WTC11 (cell line): ENCODE data around the gene CACNB4.

Experiments
- FOXJ3 ChIP-seq: sonication (generic); formaldehyde crosslinking; IDR thresholded peaks from 2 replicates; pipeline ENCODE4 v1.9.0; 2021; ENCODE audit warnings: missing genetic modification reagents, mild to moderate bottlenecking, borderline replicate concordance
- SMAD4 ChIP-seq: sonication (generic); formaldehyde crosslinking; IDR thresholded peaks from 2 replicates; pipeline ENCODE4 v1.8.0; 2022; ENCODE audit warnings: mild to moderate bottlenecking, missing genetic modification reagents
- USF1 ChIP-seq: sonication (generic); formaldehyde crosslinking; IDR thresholded peaks from 2 replicates; pipeline ENCODE4 v1.8.0; 2022; ENCODE audit warnings: mild to moderate bottlenecking, missing genetic modification reagents
- ZNF317 ChIP-seq: sonication (generic); formaldehyde crosslinking; IDR thresholded peaks from 2 replicates; pipeline ENCODE4 v1.8.1; 2023; ENCODE audit warnings: low read depth, mild to moderate bottlenecking, moderate library complexity, missing genetic modification reagents, borderline replicate concordance
- ZNF396 ChIP-seq: fragments of 250-450 bp; sonication (Bioruptor Pico); IDR thresholded peaks from 2 replicates; pipeline ENCODE4 v1.8.0; 2021; ENCODE audit warnings: mild to moderate bottlenecking, moderate library complexity, borderline replicate concordance
- TF ChIP-seq, protein P1 (sequence below): fragments of 200-600 bp; IDR thresholded peaks from 2 replicates; pipeline ENCODE4 v1.8.0; 2022; ENCODE audit warnings: antibody characterized with exemption
- TF ChIP-seq, protein P2 (sequence below): sonication (generic); formaldehyde crosslinking; IDR thresholded peaks from 2 replicates; pipeline ENCODE4 v1.8.1; 2023; ENCODE audit warnings: mild to moderate bottlenecking, moderate library complexity, missing genetic modification reagents

DNA sequence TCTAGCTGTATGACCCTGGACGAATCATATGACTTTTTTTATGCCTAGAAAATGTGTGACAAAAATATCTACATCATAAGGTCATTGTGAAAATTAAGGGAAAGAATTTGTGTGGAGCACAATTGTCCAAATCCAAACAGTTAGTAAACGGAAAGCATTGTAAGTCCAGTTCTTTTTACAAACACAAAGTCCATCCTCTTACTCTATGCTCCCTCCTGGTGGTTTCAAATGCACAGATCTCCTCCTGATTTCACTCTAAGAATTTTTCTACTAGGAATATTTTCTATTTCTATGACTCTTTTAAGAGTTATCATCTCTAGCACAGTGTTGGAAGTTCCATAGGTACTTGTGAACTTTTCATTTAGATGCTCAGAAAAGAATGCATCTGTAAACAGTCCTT lies 145.4 kb downstream of the CACNB4 start:
- TF ChIP-seq, protein P1, sequence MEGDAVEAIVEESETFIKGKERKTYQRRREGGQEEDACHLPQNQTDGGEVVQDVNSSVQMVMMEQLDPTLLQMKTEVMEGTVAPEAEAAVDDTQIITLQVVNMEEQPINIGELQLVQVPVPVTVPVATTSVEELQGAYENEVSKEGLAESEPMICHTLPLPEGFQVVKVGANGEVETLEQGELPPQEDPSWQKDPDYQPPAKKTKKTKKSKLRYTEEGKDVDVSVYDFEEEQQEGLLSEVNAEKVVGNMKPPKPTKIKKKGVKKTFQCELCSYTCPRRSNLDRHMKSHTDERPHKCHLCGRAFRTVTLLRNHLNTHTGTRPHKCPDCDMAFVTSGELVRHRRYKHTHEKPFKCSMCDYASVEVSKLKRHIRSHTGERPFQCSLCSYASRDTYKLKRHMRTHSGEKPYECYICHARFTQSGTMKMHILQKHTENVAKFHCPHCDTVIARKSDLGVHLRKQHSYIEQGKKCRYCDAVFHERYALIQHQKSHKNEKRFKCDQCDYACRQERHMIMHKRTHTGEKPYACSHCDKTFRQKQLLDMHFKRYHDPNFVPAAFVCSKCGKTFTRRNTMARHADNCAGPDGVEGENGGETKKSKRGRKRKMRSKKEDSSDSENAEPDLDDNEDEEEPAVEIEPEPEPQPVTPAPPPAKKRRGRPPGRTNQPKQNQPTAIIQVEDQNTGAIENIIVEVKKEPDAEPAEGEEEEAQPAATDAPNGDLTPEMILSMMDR: no peak
- TF ChIP-seq, protein P2, sequence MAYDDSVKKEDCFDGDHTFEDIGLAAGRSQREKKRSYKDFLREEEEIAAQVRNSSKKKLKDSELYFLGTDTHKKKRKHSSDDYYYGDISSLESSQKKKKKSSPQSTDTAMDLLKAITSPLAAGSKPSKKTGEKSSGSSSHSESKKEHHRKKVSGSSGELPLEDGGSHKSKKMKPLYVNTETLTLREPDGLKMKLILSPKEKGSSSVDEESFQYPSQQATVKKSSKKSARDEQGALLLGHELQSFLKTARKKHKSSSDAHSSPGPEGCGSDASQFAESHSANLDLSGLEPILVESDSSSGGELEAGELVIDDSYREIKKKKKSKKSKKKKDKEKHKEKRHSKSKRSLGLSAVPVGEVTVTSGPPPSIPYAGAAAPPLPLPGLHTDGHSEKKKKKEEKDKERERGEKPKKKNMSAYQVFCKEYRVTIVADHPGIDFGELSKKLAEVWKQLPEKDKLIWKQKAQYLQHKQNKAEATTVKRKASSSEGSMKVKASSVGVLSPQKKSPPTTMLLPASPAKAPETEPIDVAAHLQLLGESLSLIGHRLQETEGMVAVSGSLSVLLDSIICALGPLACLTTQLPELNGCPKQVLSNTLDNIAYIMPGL (CRISPR knock-in tag): no peak
- TF ChIP-seq ZNF396 (CRISPR knock-in tag): no peak
- no peak for TF ChIP-seq ZNF317
- TF ChIP-seq USF1 (CRISPR knock-in tag): no peak
- TF ChIP-seq SMAD4 (CRISPR knock-in tag): no peak
- no peak for TF ChIP-seq FOXJ3 (CRISPR knock-in tag)
